Measurements from ENCODE around the gene KCTD11. TPM values are rescaled to one million over a fixed set of nuclear protein-coding genes. Genes with fewer than 3 reads are reported as not detected.
A peak's percentile ranks its signal among the peaks of the same experiment; 100 is the strongest.

Gene KCTD11
- total RNA-seq, 2 donors from 2014 or later: 1.6 to 2.7 TPM

- DNase-seq (peak; percentile 86 to 95 (median 89)), ATAC-seq (peak; percentile 83)
- no peaks in the 10 kb centered on the region for H3K9me3 ChIP-seq (ENCODE audit: control insufficient read depth, low read length, poor library complexity, severe bottlenecking)
- Mint-ChIP-seq H3K27ac (peak within 1 kb of the TSS; percentile 97), H3K27me3 (no peaks in the 10 kb centered on the region), H3K4me1 (peaks cover 45% of the 10 kb centered on the region), H3K4me3 (peak within 1 kb of the TSS; percentile 97), H3K36me3 (ENCODE audit: low read depth) (peaks cover 16% of the 10 kb centered on the region)
Measured at GRCh38 chr17:7314719-7315569, 37.0 kb upstream of the KCTD11 start, which contains the start of gene GPS2. Gene GPS2 (minus strand): TSS chr17:7315360. CDS start chr17:7315052, 308 bp downstream.

DNA sequence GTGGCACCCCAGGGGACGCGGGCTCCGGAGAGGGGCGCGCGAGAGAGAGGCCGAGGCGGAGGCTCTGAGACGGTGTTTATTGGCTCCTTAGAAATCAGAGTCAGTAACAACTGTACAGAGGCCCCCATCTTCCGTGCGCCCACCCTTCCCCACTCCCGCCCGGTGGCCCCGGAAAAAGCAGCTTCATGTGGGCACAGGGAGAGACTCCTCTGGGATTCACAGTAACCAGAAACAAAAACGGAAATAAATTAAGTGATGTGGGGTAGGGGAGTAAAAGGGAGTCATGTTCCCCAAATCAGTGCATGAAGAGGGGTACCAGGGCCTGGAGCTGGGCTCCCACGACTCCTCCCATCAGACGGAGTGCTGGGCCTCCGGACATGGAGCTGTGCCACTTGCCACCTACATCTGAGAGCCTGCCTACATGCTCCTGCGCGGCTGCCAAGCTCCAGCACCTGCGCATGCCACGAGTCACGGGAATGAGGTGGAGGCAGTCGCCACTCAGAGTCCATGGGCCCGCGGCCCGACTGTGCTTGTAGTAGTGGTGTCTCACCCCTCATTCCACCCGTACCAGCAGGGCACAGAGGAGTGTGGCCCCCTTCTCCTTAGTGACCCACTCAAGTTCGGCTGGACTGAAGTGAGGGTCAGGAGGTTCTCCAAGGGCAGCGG lies 36.3 kb upstream of the KCTD11 start:
- peak overlapping the region; percentile 97 for H3K27ac Mint-ChIP-seq
- no peak for ATAC-seq
- no peaks in the 10 kb centered on the region for H3K27me3 Mint-ChIP-seq
- peaks cover 38% of the 10 kb centered on the region for H3K4me1 Mint-ChIP-seq
- no peak for DNase-seq
- H3K4me3 Mint-ChIP-seq: peak overlapping the region; percentile 97
- H3K36me3 Mint-ChIP-seq (ENCODE audit: low read depth): peaks cover 8% of the 10 kb centered on the region
- no peaks in the 10 kb centered on the region for H3K9me3 ChIP-seq (ENCODE audit: control insufficient read depth, low read length, poor library complexity, severe bottlenecking)

DNA sequence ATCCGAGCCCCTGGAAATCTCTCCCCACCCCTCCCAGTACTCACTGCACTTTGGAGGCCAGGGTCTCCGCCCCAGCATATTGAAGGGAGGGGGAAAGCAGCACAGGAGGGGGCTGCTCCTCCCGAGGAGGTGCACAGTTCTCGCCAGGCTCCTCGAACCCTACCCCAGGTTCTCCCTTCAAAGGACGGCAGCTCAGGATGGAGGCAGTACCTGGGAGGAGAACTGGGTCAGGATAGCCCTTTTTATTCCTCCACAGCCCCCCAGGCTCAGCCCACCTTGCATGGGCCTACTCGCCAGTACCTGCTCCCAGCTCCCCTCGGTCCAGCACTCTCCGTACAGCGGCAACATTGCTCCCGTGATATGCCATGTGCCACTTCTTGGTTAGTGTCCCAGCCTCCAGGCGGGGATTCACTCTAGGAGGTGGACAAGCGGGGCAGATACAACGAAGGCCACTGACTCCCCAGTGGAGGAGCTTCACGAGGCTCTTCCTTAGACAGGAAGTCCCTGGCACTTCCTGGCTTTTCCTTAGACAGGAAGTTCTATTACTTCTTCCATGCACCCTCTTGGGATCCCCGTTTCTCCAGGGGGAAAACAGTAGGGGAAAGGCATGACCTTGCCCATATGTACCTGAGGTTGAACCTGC lies 34.7 kb upstream of the KCTD11 start:
- no peak for DNase-seq
- Mint-ChIP-seq H3K27ac (no peak overlapping the region), H3K36me3 (ENCODE audit: low read depth) (peaks cover 5% of the 10 kb centered on the region), H3K4me3 (peak overlapping the region; percentile 57), H3K27me3 (no peaks in the 10 kb centered on the region), H3K4me1 (peaks cover 29% of the 10 kb centered on the region)
- H3K9me3 ChIP-seq (ENCODE audit: control insufficient read depth, low read length, poor library complexity, severe bottlenecking): no peaks in the 10 kb centered on the region
- ATAC-seq: no peak

GRCh38 chr17:7318121-7318860 lies 33.7 kb upstream of the KCTD11 start:
- Mint-ChIP-seq H3K4me1 (peaks cover 24% of the 10 kb centered on the region), H3K27ac (no peak overlapping the region), H3K4me3 (no peak overlapping the region), H3K27me3 (no peaks in the 10 kb centered on the region), H3K36me3 (ENCODE audit: low read depth) (peaks cover 5% of the 10 kb centered on the region)
- H3K9me3 ChIP-seq (ENCODE audit: control insufficient read depth, low read length, poor library complexity, severe bottlenecking): no peaks in the 10 kb centered on the region
- no peak for ATAC-seq
- DNase-seq: no peak

GRCh38 chr17:7321466-7321865 lies 30.5 kb upstream of the KCTD11 start:
- H3K9me3 ChIP-seq (ENCODE audit: control insufficient read depth, low read length, poor library complexity, severe bottlenecking): no peaks in the 10 kb centered on the region
- ATAC-seq (no peak), DNase-seq (no peak)
- Mint-ChIP-seq H3K4me1 (peaks cover 12% of the 10 kb centered on the region), H3K27ac (peak overlapping the region; percentile 41), H3K27me3 (no peaks in the 10 kb centered on the region), H3K36me3 (ENCODE audit: low read depth) (peaks cover 7% of the 10 kb centered on the region), H3K4me3 (no peak overlapping the region)

DNA sequence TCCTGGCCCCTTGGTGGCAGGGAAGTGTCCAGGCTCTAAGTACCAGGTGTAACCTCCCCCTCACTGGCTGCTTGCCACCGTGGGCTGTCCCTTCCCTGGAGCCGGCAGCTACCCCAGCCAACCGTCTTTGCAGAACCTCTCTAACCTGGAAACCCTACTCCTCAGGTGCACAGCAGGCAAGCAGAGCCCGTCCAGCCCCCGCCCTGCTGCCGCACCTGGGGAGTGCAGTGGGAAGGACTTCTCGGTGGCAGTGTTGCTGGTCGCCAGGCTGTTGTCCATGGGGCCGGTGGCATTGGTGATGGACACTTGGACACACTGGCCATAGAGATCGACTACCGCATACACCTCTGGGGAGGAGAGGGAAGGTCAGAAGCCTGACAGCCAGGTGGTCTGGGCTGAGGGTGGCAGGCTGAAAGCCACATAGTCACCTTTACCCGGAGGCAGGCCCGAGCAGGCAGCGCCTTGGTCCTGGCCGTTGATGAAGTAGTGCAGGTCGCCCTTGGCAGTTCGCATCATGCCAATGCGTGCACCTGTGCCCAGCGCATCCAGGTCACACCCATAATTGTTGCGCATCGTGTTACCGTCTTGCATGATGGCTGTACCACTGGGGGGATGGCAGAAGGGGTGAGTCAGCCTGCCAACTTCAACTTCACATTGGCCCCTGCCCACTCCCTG lies 29.3 kb upstream of the KCTD11 start:
- no peak for ATAC-seq
- no peak overlapping the region for H3K4me3 Mint-ChIP-seq
- H3K27ac Mint-ChIP-seq: no peak overlapping the region
- no peaks in the 10 kb centered on the region for H3K9me3 ChIP-seq (ENCODE audit: control insufficient read depth, low read length, poor library complexity, severe bottlenecking)
- H3K27me3 Mint-ChIP-seq: no peaks in the 10 kb centered on the region
- DNase-seq: no peak
- peaks cover 7% of the 10 kb centered on the region for H3K36me3 Mint-ChIP-seq (ENCODE audit: low read depth)
- H3K4me1 Mint-ChIP-seq: peaks cover 11% of the 10 kb centered on the region

GRCh38 chr17:7323731-7324437 lies 28.1 kb upstream of the KCTD11 start:
- no peaks in the 10 kb centered on the region for H3K9me3 ChIP-seq (ENCODE audit: control insufficient read depth, low read length, poor library complexity, severe bottlenecking)
- H3K36me3 Mint-ChIP-seq (ENCODE audit: low read depth): peaks cover 5% of the 10 kb centered on the region
- H3K4me3 Mint-ChIP-seq: peak overlapping the region; percentile 41
- H3K27ac Mint-ChIP-seq: no peak overlapping the region
- peaks cover 21% of the 10 kb centered on the region for H3K4me1 Mint-ChIP-seq
- ATAC-seq: peak; percentile 57
- H3K27me3 Mint-ChIP-seq: no peaks in the 10 kb centered on the region
- DNase-seq: peak; percentile 55 to 73 (median 57)

DNA sequence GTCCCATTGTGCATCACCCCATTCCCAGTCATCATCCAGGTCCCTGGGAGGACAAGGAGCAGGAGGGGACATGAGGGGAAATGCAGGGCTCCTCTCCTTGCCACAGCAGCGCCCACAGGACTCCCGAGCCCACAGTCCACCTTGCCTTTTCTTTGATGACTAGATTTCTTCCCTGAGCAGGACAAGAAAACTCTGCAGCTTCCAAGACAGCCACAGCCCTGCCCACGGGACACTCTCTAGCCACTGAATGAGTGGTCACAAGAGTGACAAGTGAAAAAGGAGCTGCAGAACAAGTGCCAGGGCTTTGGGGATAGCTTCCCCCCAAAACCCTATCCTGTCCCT lies 27.6 kb upstream of the KCTD11 start:
- no peaks in the 10 kb centered on the region for H3K9me3 ChIP-seq (ENCODE audit: control insufficient read depth, low read length, poor library complexity, severe bottlenecking)
- H3K27ac Mint-ChIP-seq: no peak overlapping the region
- H3K36me3 Mint-ChIP-seq (ENCODE audit: low read depth): peaks cover 5% of the 10 kb centered on the region
- H3K4me1 Mint-ChIP-seq: peaks cover 22% of the 10 kb centered on the region
- H3K4me3 Mint-ChIP-seq: no peak overlapping the region
- H3K27me3 Mint-ChIP-seq: no peaks in the 10 kb centered on the region
- DNase-seq (no peak), ATAC-seq (no peak)

DNA sequence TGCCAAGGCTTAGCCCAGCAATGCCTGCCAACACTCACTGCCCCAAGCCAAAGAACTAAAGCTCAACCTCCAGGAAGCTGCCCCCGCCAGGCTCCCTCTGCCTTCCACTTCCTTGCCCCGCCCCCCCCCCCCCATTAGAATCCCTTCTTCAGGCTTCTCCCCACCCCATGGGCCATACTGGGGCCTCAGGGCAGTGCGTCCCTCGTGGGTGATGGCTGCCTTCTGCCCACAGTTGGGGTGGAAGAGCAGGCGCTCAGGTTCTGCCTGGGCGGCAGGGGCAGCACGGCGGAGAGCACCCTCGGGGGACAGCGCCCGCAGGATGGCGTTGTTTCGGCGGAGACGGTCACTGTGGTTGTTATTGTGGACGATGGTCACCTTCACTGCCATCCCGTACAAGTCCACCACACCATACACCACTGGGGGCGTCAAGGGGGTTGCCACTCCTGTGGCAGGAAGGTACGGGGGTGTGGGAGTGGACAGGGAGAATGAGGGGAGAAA lies 26.9 kb upstream of the KCTD11 start:
- ATAC-seq: no peak
- H3K27me3 Mint-ChIP-seq: no peaks in the 10 kb centered on the region
- no peak for DNase-seq
- H3K27ac Mint-ChIP-seq: peak overlapping the region; percentile 79
- no peak overlapping the region for H3K4me3 Mint-ChIP-seq
- H3K9me3 ChIP-seq (ENCODE audit: control insufficient read depth, low read length, poor library complexity, severe bottlenecking): no peaks in the 10 kb centered on the region
- peaks cover 28% of the 10 kb centered on the region for H3K4me1 Mint-ChIP-seq
- peaks cover 5% of the 10 kb centered on the region for H3K36me3 Mint-ChIP-seq (ENCODE audit: low read depth)

GRCh38 chr17:7326186-7326585 lies 25.8 kb upstream of the KCTD11 start:
- ATAC-seq: no peak
- Mint-ChIP-seq H3K27ac (no peak overlapping the region), H3K4me1 (peaks cover 28% of the 10 kb centered on the region), H3K27me3 (no peaks in the 10 kb centered on the region), H3K4me3 (no peak overlapping the region), H3K36me3 (ENCODE audit: low read depth) (peaks cover 5% of the 10 kb centered on the region)
- DNase-seq: no peak
- no peaks in the 10 kb centered on the region for H3K9me3 ChIP-seq (ENCODE audit: control insufficient read depth, low read length, poor library complexity, severe bottlenecking)

- peaks cover 2% of the 10 kb centered on the region for H3K36me3 Mint-ChIP-seq (ENCODE audit: low read depth)
- no peak for ATAC-seq
- no peak overlapping the region for H3K27ac Mint-ChIP-seq
- peaks cover 28% of the 10 kb centered on the region for H3K4me1 Mint-ChIP-seq
- no peak for DNase-seq
- no peaks in the 10 kb centered on the region for H3K9me3 ChIP-seq (ENCODE audit: control insufficient read depth, low read length, poor library complexity, severe bottlenecking)
- H3K27me3 Mint-ChIP-seq: no peaks in the 10 kb centered on the region
- no peak overlapping the region for H3K4me3 Mint-ChIP-seq
Measured at GRCh38 chr17:7327056-7327455, 24.9 kb upstream of the KCTD11 start.

- no peaks in the 10 kb centered on the region for H3K9me3 ChIP-seq (ENCODE audit: control insufficient read depth, low read length, poor library complexity, severe bottlenecking)
- H3K27ac Mint-ChIP-seq: peak overlapping the region; percentile 94
- H3K4me3 Mint-ChIP-seq: no peak overlapping the region
- ATAC-seq (no peak), DNase-seq (no peak)
- H3K4me1 Mint-ChIP-seq: peaks cover 32% of the 10 kb centered on the region
- peaks cover 2% of the 10 kb centered on the region for H3K36me3 Mint-ChIP-seq (ENCODE audit: low read depth)
- H3K27me3 Mint-ChIP-seq: no peaks in the 10 kb centered on the region
Measured at GRCh38 chr17:7327501-7327900, 24.5 kb upstream of the KCTD11 start.

Measured in T-helper 17 cell (primary cell).